EH (cell line): Measurements from ENCODE around the gene GRID1.
A peak's percentile ranks its signal among the peaks of the same experiment; 100 is the strongest.

Experiments used
- DNase-seq: peaks from one replicate; pipeline ENCODE4 v3.0.0-alpha.2; 2015; ENCODE audit warnings: low read depth

GRID1 gene

DNA sequence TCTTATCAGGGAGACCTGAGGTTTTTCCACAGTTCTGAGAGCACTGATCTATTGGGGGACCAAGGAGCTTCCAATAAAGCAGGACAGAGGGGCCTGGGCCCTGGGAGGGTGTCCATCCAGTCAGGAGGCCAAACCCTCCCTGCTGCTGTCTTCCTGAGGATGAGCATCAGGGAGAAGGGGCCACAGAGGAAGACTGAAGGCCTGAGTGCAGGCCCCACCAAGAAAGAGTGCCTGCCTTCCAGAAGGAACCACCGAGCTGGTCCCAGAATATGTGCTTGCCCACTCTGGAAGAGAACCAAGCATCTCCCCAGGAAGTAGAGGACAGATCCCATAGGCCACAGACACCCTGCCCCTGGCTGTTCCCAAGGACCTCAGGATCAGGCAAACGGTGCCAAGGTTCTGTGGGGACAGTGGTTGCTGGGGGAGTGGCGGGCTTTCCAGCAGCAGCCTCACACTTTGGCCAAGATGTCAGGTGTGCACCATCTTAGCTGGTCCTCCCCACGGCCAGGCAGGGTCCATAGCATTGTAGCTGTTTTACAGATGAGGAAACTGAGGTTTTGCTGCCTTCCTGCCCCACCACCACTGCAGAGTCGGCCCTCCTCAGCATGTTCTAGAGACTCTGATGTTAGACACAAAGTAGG lies 199.4 kb downstream of the GRID1 start:
- DNase-seq = no peak

DNA sequence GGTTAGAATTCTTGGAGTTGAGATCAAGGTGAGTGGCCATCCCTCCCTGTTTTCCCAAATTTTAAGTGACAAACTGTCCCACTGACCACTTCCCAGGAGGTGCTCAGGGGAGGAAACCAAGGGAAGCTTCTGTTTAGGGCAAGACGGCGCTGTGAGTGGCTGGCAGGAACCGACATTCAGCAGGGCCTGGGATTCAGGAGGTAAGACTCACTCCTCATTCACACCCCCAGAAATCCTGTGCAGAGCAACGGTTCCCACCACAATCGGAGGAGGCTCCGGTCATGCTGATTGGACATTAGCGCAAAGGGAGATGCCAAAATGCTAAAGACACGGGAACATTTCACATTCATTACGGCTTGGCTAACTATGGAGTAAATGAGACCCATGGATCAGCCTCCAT lies 200.9 kb downstream of the GRID1 start:
- DNase-seq = no peak

DNA sequence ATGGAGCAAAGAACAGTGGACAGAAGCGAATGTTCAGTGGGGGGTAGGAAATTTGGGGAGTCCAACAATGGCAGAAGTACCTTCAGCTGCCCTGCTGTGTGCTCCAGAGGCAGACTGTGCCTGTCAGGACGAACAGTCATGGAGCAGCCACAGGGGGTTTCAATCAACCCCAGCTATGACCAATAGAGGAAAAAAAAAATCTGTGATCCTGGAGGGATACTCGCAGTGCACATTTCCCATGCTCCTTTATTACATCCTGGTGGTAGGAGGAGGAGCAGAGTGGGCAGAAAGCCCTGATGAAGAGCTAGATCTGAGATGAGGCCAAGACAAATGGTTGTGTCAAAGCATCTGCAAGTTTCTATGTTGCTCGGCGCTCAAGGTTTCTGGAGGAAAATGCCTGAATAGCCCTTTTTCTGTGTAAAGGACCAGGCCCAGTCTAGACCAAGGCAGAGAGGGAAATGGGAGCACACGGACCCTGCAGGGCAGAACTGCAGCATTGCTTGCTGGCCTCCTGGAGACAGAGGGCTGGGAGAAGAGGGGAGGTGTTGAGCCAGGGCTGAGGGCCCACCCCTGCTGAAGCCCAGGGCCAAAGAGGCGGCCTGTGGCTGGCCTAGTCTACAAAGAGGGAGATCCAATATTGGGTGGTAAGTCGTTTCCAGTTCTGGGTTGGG lies 201.5 kb downstream of the GRID1 start:
- no peak for DNase-seq

DNA sequence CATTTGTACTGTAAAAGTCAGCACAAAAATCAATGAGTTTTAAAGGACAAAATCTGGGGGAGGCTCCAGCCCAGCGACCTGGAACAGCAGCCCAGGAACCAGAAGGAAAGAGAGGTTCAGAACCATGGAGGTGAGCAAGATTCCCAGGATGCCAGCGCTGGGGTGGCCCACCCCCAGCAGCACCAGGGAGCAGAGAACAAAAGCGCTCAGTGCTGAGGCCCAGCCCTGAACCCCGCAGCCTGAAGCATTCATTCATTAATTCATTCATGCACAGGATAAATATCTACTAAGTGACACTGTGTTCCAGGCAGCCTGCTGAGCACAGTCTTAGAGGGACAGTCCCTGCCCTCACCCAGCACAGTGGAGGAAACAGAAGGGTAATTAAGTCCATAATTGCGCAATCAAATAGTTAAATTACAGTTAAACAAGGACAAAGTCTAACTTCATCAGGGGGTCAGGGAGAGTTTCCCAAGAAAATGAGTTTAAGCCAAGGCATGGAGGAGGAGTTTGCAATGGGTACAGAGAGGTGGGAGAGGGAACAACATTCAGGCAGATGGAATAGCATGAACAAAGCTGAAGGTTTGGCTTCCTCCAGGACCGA lies 202.3 kb downstream of the GRID1 start:
- no peak for DNase-seq

DNA sequence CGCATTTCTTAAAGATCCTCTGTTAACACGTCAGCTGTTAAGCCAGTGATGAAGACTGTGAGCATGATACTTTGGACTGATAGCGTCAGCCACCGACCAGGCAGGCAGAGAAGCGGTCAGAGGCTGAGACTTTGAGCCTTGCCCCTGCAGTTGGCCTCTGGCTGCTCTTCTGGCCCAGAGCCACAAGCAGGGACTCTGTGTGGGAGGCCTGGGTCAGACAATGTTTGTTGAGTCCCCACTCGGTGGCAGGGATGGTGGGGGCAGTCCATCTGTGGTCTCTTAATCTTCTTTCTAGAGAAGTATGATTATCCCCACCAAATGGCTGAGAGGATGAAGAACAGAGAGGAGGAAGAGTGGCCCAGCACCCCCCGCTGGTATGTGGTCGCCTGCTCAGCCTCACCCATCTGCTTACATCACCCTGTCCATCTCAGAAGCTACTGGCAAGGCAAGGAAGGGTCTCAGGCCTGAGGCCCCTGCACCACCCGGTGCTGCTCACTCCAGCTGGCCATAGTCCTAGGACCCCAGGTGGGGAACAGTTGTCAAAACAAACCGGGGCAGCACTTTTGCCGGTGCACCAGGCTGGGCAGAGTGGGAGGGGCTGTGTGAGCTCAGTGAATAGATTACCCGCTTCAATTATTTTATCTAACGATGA lies 202.9 kb downstream of the GRID1 start:
- no peak for DNase-seq

DNA sequence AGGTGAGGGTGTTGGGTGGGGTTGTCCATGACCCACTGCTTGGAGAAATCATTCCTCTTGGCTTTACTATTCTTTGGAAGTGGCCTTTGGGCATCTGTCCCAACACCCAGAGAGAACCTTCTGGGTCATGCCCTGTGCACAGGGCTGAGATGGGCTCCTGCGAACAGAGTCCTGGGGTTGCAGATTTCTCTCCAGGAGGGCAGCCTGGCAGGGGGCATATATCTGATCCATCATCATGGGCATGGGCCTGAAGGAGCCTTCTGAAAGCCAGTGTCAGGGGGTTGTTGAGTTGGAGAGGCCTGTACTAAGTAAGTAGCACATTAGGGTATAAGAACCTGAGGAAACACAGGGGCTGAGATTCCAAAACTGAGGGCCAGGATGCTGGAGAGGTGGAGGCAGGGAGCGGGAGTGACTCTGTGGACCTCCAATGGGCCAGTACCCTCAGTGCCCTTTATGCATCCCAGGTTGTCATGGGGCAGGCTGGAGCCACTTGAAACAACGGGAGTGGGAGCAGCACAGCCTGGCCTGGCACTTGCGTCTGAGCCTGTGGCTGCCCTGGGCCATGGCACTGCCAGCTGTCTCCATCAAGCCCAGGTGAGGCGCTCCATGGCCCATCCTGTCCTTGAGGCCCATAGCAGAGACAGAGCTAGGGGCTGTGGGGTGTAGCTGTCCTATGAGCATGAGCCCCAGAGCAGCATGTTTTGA lies 203.7 kb downstream of the GRID1 start:
- DNase-seq = no peak

DNA sequence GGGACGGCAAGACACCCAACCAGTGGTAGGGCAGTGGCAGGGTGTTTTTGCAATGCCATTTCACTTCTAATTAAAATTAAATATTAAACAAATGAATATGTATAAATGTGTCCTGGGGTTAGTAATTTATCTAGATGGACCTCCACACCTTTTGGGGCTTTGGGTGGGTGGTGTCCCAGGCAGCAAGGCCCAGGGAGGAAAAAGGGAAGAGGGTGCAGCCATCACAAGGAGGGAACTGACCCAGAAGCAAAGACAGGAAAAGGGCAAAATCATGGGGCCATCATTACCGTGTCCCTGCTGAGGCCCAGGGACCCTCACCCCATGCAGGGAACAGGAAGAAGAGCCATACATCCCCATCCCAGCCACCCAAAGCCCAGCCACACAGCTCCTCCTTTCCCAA lies 204.6 kb downstream of the GRID1 start:
- no peak for DNase-seq

DNA sequence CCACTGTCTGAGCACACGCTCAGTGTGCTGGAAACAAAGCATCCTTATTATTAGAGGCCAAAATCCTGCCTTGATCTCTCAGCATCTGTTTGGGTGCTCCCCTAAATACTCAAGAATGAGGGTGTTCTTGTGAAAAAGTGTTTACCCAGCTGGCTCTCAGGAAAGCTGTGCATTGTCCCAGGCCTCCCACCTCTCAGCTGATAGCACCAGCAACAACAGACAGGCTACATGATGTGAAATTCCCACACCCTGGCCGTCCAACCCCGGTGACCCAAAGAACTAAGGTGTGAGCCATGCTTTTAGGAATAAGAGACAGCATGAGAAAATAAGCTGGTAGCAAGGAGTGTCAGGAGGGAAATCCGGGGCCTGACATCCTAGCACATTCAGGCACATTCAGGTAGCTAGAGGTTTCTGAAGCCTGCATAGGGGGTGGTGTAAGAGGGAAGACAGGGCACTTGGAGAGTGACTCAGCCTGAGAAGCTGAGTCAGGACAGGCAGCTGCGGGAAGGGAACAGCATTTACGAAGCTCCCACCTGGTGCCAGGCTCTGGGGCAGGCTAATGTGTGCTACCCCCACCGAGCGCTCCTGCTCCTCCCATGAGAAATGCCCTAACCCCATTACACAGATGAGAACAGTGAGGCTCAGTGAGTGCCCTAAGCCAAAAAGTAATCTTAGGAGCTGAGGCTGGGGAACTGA lies 205.6 kb downstream of the GRID1 start:
- DNase-seq = no peak

DNA sequence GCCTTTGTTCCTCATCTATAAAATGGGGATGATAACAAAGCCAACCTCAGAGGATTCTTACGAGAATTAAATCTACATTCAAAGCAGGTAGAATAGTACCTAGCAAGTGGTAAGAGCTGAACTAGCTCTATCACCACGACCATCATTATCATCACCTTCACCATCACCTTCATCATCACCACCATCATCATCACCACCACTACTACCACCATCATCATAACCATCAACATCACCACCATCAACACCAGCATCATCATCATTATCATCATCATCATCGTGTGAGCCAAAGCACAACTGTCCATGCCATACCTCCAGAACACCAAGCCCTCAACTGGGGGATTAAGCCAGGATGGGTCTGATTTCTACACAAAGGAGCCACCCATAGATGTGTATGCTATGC lies 206.8 kb downstream of the GRID1 start:
- no peak for DNase-seq

DNA sequence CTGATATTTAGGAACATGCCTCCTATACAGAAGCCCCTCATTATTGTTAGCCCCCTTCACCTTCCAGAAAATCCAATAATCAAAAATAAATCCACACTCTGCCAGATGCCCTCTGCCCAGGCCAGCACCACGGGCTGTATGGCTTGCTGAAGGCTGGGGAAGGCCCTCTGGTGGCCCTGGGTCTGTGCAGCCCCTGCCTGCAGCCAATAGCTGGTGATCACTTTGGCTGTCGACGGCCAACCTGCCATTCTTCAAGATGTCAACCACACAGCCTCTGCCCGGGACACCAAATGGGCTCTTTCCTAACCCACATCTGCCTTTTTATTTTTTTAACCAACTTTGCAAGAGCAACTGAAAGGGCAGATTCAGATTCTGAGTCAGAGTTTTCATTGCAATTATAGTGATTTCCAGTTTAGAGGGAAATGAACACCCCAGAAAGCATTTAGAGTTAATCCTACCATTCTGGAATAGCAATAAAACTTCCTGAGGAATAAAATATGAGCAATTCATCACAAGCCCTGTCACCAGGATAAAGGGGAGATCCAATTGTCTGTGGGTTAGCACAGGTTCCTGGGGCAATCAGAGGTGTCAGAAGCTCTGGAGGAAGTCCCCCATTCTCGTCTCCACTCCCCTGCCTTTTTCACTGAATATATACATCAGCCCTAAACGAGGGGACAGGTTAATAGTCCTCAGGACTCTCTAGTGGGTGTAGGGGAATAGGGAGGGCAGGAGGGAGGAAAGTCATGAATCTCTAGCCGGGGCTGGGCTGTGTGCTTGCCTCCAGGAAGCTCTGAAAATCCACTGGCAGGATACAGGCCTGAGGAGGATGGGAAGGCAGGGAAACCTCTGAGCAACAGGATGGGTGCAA lies 211.3 kb downstream of the GRID1 start:
- no peak for DNase-seq

DNA sequence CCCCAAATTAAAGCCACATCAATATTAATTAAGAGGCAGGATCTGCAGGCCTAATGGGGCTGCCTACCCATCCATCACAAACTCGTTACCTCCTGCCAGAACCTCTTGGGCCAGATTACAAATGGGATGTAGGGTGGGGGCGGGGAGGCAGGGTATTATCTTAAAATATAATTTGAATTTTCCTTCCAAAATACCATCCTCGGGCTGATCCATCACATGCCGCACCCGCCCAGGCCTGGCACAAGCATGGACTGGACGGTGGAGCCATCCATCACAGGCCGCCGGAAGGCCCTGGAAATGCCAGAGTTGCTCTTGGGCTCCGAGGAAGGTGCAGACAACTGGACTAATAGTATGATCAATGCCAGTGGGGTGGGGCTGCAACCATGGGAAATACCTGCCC lies 212.8 kb downstream of the GRID1 start:
- no peak for DNase-seq

DNA sequence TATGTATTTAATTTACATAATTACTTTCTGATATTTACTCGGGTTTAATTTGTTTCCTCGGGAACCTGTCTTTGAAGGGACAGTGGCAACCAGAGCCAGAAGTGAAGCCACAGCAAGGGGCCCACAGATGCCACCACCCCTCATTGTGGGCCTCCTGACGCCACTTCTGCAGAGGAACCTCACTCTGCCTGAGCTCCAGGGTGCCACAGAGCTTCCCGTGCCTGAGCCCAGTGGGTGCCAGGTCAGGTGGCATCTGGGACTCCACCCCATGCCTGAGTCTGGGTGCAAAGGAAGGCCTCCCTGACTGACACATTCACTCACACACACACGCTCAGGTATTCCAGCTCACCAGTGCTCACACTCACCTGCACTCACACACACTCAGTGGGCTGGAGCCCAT lies 213.7 kb downstream of the GRID1 start:
- DNase-seq = no peak

DNA sequence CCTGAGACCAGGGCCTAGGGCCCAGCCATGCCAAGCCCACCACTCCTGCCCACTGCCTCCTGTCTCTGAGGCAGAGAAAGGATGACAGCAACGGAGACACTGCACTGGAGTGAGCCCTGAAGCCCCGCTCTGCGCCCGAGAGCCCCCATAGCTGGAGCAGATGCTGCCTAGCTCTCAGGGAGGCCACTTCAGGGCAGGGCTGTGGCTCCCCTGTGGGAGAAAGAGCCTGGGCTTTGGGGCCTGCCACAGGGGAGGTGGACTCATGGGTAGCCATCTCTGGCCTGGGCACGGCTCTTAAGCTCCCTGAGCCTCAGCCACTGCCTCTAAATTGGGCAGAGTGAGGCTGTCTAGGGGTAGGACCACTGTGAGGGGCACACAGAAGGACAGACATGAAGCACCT lies 214.2 kb downstream of the GRID1 start:
- no peak for DNase-seq

DNA sequence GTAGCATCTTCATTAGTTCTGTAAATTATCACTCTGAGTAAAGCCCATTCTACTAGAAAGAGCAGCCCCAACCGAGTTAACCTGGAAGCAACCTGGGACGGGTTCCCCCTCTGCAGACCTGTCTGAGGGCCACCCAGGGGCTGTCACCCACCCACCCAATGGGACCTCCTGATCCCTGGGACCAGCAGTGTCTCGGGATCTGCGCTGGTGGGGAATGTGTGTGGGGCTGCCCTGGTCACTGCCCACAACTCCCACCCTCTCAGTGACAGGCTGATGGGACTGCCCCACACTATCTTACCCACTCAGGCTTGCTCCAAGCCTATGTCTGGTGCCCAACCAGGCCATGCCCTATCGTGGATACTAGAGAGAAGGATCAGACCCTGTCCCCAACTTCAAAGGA lies 215.0 kb downstream of the GRID1 start:
- DNase-seq = no peak

DNA sequence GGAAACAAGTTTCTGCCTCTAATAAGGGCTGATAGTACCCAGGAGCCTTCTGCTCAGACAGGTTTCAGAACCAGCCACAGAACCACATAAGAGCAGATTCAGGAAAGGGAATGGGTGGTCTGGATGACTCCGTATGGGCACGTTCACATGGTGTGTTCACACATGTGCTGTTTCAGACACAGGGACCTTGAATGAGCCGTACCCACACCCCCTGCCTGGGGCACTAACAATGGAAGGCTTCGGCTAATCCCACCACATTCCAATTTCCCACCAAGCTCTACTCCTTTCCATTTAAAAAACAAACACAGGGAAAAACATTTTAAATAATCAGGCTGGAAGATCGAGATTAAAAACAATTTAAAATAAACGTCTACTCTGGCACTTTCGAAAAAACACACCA lies 217.3 kb downstream of the GRID1 start:
- no peak for DNase-seq

DNA sequence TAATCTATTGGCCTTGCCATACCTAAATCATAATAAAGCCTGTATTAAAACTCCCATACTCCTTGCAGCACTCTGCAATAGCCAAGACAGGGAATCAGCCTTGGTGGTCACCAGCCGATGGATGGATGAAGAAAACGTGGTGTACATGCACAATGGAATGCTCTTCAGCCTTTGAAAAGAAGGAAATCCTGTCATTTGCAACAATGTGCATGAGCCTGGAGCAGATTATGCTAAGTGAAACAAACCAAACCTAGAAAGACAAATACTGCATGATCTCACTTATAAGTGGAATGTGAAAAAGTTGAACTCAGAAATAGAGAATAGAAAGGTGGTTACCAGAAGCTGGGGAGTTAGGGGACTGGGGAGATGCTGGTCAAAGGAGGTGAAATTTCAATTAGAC lies 218.5 kb downstream of the GRID1 start:
- no peak for DNase-seq

DNA sequence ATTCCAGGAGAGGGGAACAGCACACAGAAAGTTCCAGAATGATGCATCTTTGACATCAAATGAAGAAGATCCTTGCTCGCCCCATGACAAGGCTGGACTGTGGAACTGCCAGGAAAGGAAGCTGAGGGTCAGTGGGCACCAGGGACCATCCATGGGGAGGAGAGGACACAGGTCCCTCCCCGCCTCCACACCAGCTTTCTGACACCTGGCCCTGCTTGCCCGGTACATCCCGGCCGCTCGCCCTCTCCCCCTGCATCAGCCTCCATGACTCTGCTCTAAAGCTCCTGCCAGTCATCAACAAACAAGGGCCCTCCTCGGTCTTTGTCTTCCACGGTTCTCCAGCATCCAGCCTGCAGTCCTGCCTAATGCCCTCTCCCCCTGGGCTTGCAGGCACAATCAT lies 222.3 kb downstream of the GRID1 start:
- no peak for DNase-seq

DNA sequence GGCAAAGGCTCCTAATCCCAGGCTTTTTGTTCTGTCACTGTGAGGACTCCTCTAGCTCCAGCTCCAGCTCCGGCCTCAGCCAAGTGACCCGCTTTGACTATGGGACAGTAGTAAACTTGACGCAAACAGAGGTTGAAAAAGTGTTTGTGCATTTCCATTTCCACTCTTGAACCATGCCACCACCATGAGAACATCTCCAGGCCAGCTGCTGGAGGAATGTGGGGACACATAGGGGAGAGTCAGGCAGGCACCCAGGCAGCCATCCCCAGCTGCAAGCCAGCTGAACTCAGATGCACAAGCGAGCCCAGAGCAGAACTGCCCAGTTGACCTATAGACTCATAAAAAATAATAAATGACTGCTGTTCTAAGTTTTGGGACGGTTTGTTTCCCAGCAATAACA lies 224.7 kb downstream of the GRID1 start:
- no peak for DNase-seq

DNA sequence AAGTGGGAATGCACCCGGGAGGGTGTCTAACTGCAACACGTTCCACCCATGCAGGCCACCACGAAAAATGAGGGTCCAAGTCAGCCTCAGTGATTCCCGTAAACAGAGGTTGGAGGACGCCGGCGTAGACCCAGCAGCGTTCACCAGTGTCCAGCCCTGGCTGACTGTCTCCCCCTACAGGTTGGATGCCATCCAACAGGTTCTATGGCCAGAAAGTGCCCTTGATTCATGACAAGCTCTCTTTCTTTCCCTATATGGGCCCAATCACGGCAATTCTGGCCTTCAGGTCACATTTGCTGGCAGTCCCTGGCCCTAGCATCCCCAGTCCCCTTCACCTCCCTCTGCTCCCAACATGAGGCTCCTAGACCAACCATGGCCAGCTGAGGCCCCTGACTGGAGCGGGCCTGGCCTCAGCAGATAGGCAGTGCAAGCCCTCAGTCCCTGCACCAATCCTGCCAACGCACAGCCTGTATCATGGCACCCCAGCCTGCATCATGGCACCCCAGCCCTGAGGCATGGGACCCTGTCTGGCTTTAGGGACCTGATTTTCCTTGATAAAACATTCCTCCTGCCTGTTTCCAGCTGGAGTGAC lies 227.4 kb downstream of the GRID1 start:
- DNase-seq = peak; percentile 1

DNA sequence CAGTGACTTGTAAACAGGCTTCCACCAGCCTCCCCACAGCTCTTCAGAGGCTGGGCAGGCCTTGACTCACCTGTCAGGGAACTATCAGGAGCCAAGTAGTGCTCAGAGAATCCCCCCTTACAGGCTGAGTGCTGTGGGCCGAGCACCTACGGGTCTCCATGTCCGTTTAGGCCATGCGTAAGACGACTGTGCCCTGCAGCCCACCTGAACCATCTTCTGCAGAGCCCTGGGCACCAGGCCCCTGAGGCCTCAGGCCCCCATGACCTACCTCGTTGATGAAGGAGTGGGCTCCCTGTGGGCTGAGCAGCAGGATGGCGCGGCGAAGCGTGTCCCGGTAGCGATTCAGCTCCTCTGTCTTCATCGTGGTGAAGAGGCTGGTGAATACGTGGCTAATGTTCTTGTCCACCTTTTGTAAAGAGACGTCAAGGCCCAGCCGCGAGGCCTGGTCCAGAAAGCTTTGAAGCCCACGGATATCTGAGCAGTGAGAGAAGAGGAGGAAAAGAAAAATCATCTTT lies 228.0 kb downstream of the GRID1 start:
- no peak for DNase-seq
